ENCODE measurements around the gene CAV3.

DNA sequence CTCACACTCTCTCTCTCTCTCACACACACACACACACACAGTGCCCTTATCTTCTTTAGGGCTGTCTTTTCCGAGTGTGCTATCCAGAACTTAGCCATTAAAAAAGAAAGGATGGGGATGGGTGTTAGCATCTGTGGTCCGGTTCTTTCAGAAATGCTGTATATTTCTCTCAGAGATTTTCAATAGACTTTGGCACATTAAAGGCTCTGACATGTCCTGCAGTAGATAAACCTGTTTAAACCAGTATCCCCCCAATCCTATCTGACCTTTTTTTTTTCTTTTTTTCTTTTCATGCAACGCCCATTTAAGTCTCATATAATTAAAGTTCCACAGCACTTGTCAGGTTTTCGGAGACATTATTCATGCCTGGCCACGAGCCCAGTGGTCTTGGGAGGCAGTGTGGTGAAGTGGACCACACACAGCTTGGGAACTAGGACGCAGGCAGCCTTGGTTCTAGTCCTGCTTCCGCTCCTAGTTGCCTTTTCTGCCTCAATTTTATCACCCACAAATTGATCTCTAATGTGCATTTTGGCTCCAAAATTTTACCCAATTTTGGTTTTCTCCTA is 13.3 kb downstream of the CAV3 start:
- TF ChIP-seq, protein P1, sequence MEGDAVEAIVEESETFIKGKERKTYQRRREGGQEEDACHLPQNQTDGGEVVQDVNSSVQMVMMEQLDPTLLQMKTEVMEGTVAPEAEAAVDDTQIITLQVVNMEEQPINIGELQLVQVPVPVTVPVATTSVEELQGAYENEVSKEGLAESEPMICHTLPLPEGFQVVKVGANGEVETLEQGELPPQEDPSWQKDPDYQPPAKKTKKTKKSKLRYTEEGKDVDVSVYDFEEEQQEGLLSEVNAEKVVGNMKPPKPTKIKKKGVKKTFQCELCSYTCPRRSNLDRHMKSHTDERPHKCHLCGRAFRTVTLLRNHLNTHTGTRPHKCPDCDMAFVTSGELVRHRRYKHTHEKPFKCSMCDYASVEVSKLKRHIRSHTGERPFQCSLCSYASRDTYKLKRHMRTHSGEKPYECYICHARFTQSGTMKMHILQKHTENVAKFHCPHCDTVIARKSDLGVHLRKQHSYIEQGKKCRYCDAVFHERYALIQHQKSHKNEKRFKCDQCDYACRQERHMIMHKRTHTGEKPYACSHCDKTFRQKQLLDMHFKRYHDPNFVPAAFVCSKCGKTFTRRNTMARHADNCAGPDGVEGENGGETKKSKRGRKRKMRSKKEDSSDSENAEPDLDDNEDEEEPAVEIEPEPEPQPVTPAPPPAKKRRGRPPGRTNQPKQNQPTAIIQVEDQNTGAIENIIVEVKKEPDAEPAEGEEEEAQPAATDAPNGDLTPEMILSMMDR (conservative IDR thresholded peaks at IDR 0.05), result no peak
- no peak for TF ChIP-seq EZH2 (IDR thresholded peaks at IDR 0.05; ENCODE audit: low read depth)
